ENCODE measurements around the gene CTLA4. TPM values are rescaled to one million over a fixed set of nuclear protein-coding genes. Genes with fewer than 3 reads are reported as not detected.

The CTLA4 gene
- polyA plus RNA-seq, 3 donors = 0.08 TPM; not detected in 2

GRCh38 chr2:203870941-203871340, 3.4 kb downstream of the CTLA4 start:
- Histone ChIP-seq H3K79me2 (ENCODE audit: insufficient read depth, low read length) (no peaks in the 10 kb centered on the region), H3K27me3 (ENCODE audit: control insufficient read depth in 2 of 2, insufficient read depth in 2 of 2, low read length in 2 of 2) (no peaks in the 10 kb centered on the region), H3K36me3 (replicated peaks in 1 of 2; ENCODE audit: control insufficient read depth in 1 of 2, insufficient read depth in 2 of 2, low read length in 2 of 2) (no peaks in the 10 kb centered on the region), H4K20me1 (ENCODE audit: insufficient read depth, low read length) (no peaks in the 10 kb centered on the region), H3K4me3 (replicated peaks in 1 of 3; ENCODE audit: low read depth in 2 of 3, low read length in 3 of 3) (peak overlapping the region in 1 of 3 experiments; percentile 12), H3K4me2 (replicated peaks; ENCODE audit: extremely low read depth, low read length, poor library complexity, severe bottlenecking) (no peak overlapping the region), H3K4me1 (ENCODE audit: control insufficient read depth in 1 of 2, insufficient read depth in 2 of 2, low read length in 2 of 2) (peaks cover 28 to 32% of the 10 kb centered on the region in 2 donors), H3K9me3 (replicated peaks in 1 of 2; ENCODE audit: control insufficient read depth in 1 of 2, insufficient read depth in 1 of 2, low read length in 2 of 2) (no peaks in the 10 kb centered on the region), H3K9ac (ENCODE audit: insufficient read depth, low read length, poor library complexity, severe bottlenecking) (no peak overlapping the region), H2AFZ (ENCODE audit: insufficient read depth, low read depth, low read length, poor library complexity, severe bottlenecking) (peak overlapping the region; percentile 18), H3K27ac (ENCODE audit: low read depth in 1 of 2, low read length in 2 of 2) (peak overlapping the region; percentile 16 to 77)
- H3K27ac Mint-ChIP-seq = peak overlapping the region; percentile 82 to 95 (median 90)
- peaks cover 0 to 6% (median 2%) of the 10 kb centered on the region in 7 donors for H3K9me3 Mint-ChIP-seq
- peaks cover 1 to 4% (median 2%) of the 10 kb centered on the region in 3 donors for H3K27me3 Mint-ChIP-seq (ENCODE audit: low read depth in 3 of 3)
- peaks cover 33% of the 10 kb centered on the region for H3K4me1 Mint-ChIP-seq
- intact Hi-C loops (cut with micrococcal nuclease) = loop anchor here in 1 of 2 donors (5.0 kb wide), 1 partner anchor 36 kb away; no protein-coding TSS in a partner anchor
- peak; percentile 41 to 49 (median 46) for DNase-seq
- 20% methylated on average over 1 of the region's 2 CpGs for WGBS (ENCODE audit: insufficient coverage)
- H3K36me3 Mint-ChIP-seq = no peaks in the 10 kb centered on the region
- peak overlapping the region; percentile 45 to 47 for H3K4me3 Mint-ChIP-seq
- TF ChIP-seq CTCF (IDR thresholded peaks at IDR 0.05) = no peak

- H3K27me3 ChIP-seq (ENCODE audit: control insufficient read depth in 2 of 2, insufficient read depth in 2 of 2, low read length in 2 of 2) = no peaks in the 10 kb centered on the region
- Mint-ChIP-seq H3K36me3 (no peaks in the 10 kb centered on the region), H3K4me1 (peaks cover 33% of the 10 kb centered on the region), H3K27me3 (ENCODE audit: low read depth in 3 of 3) (peaks cover 1 to 4% (median 4%) of the 10 kb centered on the region in 3 donors), H3K9me3 (peaks cover 0 to 6% (median 2%) of the 10 kb centered on the region in 7 donors), H3K4me3 (peak overlapping the region; percentile 45 to 47), H3K27ac (peak overlapping the region; percentile 82 to 95 (median 90))
- H3K4me3 ChIP-seq (replicated peaks in 1 of 3; ENCODE audit: low read depth in 2 of 3, low read length in 3 of 3) = peak overlapping the region in 1 of 3 experiments; percentile 12
- no peaks in the 10 kb centered on the region for H3K36me3 ChIP-seq (replicated peaks in 1 of 2; ENCODE audit: control insufficient read depth in 1 of 2, insufficient read depth in 2 of 2, low read length in 2 of 2)
- no peaks in the 10 kb centered on the region for H3K79me2 ChIP-seq (ENCODE audit: insufficient read depth, low read length)
- H3K9ac ChIP-seq (ENCODE audit: insufficient read depth, low read length, poor library complexity, severe bottlenecking) = no peak overlapping the region
- DNase-seq = peak; percentile 68 to 80 (median 77)
- intact Hi-C loops (cut with micrococcal nuclease) = loop anchor here in 1 of 2 donors (5.0 kb wide), 1 partner anchor 36 kb away; no protein-coding TSS in a partner anchor
- no peaks in the 10 kb centered on the region for H4K20me1 ChIP-seq (ENCODE audit: insufficient read depth, low read length)
- H2AFZ ChIP-seq (ENCODE audit: insufficient read depth, low read depth, low read length, poor library complexity, severe bottlenecking) = peak overlapping the region; percentile 18
- 11% methylated on average over 4 of the region's 6 CpGs for WGBS (ENCODE audit: insufficient coverage)
- no peaks in the 10 kb centered on the region for H3K9me3 ChIP-seq (replicated peaks in 1 of 2; ENCODE audit: control insufficient read depth in 1 of 2, insufficient read depth in 1 of 2, low read length in 2 of 2)
- H3K27ac ChIP-seq (ENCODE audit: low read depth in 1 of 2, low read length in 2 of 2) = peak overlapping the region; percentile 77 to 79
- H3K4me2 ChIP-seq (replicated peaks; ENCODE audit: extremely low read depth, low read length, poor library complexity, severe bottlenecking) = peak overlapping the region; percentile 37
- no peak for TF ChIP-seq CTCF (IDR thresholded peaks at IDR 0.05)
- H3K4me1 ChIP-seq (ENCODE audit: control insufficient read depth in 1 of 2, insufficient read depth in 2 of 2, low read length in 2 of 2) = peaks cover 28 to 32% of the 10 kb centered on the region in 2 donors
Observed at GRCh38 chr2:203871371-203871983, 3.9 kb downstream of the CTLA4 start.

Measured in CD14-positive monocyte (primary cell).